GM18951 (cell line): ENCODE data around the gene FAM120B.

Experiments used
- POLR2A ChIP-seq: IDR thresholded peaks from 4 replicates; pipeline ENCODE4 v1.6.1; 2011; ENCODE audit warnings: mild to moderate bottlenecking; ENCODE audit not compliant: insufficient read length, insufficient read depth; ENCODE audit errors: extremely low read depth
- in situ Hi-C: fragments of 300-500 bp; cut with MboI; formaldehyde crosslinking; loops from one replicate; pipeline ENCODE4 v1.12.0; 2022; ENCODE audit warnings: low sequenced_read_pairs, mixed read lengths, inconsistent platforms; ENCODE audit not compliant: unreplicated experiment

Gene FAM120B

DNA sequence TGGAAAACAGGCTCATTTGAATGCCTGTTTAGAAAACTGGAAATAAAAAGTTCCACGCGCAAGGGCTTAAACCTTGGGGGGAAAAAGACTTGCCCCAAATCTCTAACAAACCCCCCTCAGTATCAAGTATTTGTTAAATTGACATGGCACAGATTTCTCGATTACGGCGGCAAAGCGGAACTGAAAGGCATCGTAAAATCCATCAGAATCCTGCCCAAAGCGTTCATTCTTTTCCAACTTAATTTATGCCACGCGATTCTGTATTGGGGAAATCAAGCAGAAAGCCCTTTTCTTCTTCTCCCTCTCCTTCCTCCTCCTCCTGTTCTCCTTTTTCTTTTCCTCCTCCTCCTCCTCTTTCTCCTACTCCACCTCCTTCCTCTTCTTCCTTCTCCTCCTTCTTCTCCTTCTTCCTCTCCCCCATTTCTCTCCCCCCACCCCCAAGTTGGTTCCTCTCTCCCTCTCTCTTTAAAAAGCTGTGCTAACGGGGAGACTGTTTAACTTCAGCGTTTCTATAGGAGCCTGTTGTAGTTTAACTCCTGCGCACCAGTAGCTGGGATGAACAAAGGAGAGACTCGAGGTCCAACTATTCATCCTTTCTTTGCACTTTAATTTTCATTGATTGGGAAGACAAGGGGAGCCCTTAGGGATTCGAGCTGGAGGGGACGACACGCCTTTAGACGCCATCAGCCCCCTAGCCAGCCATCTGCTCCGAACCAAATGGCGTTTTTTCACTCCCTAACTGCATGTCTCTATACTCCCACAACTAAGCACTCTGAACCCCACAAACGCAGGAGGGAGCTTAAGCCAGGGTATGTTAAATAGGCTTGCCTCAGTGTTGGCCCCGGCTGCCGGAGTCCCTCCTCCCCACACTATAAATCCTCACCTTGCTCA is 13.0 kb upstream of the FAM120B start:
- in situ Hi-C loops, result no loop called here

DNA sequence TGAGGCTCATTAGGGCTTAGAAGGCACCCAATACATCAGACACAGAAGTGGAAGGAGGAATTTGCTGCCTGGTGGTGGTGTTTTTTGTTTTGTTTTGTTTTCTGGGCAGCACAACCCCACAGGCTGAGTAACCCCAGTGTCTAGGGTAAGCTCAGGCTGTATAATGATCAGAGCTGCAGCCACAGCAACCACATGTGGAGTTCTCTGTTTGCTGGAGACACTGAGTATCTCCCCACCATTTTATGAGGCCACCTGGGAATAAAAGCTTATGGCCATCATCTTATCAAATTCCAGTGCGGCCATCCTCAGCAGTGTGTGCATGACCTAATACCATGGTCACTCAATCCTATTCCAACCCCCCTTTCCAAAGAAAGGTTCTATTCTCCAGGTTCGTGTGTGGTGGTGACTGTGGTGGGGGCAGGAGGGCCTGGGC is 12.2 kb upstream of the FAM120B start:
- in situ Hi-C loops, result no loop called here
- no peak for TF ChIP-seq POLR2A

More for the DNA sequence above, 13.0 kb upstream of the FAM120B start:
- no peak for TF ChIP-seq POLR2A

DNA sequence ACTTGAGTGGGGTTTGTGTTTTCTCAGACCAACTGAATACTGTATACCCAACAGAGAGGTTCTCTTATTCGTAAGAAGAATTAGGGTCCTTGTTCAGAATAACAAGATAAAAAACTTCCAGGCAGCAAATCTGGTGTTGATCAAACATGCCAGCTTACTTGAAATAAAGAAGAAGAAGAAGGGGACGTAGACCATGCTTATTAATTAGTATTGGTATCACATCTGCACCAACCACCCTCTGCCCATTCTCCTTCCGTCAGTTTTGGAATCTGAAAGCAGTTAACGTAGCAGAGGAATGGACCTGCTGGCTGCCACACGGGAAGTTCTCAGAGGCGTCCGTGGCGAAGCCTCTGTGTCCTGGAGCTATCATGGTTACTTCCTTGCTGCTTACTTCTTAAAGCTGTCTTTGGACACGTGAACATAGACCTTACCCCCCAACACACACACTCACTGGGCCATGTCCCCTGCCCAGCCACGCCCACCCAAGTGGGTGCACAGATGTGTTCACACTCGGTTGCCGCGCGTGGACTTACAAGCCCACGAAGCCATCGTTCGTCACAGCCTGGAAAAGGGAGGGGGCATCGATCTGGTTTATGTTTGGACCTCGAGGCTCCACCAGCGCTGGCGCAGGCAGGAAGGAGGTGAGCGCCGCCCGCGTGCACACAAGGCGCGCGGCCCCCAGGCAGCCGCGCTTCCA is 11.6 kb upstream of the FAM120B start:
- TF ChIP-seq POLR2A, result no peak
- in situ Hi-C loops, result no loop called here

DNA sequence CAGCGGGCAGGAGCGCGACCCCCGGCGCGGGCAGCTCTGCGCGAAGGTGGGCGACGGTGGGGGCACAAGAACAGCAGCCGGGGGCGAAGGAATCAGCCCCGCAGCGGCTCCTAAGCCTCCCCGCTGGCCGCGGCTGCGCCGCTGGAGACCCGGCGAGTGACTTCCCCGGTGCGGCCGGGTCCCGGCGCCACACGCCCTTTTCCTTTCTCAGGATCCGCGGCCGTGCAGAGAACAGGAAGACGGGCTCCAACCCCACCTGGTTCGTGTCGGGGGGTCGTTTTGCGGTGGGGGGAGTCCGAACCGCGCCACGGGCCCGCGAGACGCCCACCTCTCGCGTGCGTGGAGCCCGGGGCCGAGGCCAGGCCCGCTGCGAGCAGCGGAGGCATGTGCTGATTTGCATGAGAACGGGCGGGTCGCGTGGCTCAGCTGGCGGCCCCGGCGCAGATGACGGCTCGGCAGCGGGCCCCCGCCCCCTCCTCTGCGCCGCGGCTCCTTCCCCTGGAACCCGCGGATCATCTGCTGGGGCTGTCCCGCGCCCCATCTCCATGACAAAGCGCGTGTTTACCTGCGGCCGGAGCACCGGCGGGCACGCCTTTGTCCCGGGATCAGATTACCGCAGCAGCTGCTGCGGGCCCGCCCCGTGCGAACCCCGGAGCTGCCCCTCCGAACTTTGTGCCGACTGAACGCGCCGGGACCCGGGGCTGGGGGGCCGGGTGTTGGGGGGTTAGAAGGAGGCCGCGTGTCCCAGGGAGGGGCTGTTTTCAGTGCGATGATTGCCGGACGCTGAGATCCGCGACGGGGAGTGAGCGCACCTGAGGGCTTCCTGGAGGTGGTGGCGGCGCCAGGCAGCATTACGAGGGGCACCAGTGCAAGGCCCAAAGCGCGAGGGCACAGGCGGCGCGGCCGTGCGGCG is 10.8 kb upstream of the FAM120B start:
- in situ Hi-C loops, result no loop called here
- TF ChIP-seq POLR2A, result no peak

GRCh38 chr6:170296423-170296745 is 10.2 kb upstream of the FAM120B start:
- in situ Hi-C loops, result no loop called here
- TF ChIP-seq POLR2A, result no peak

GRCh38 chr6:170296746-170297575 is 9.6 kb upstream of the FAM120B start:
- in situ Hi-C loops, result no loop called here
- no peak for TF ChIP-seq POLR2A

DNA sequence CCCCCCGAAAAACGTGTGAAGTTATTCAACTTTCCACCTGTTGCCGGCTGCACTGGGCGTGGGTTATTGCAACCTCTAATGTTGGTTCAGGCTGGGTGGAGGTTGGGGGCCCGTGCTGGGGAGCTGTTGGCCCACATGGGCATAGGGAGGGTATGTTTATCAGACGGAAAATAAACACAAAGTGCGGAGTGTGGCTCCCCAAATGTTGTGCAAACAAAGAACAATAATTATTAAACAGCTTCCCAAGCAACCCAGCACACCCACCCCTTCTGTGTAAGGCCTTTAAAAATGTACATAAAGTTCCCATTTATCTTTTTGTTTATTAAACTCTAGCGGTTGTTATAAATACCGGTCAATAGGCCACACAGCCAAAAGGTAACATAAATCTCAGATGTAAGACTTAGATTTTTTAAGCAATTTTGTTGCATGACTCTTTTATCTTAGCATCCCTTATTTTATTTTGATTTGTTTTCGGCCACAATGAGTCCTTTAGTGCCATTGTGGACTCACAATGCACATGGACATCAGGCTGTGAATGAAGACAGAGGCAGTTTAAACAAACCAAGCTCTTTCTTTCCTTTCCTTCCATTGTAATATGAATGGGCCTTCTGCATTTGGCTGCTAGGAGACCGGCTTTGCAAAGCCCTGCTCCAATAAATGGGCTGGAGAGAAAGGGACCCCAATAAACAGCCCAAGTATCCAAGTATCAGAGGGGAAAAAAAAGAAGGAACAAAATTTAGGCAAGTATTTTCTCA is 8.8 kb upstream of the FAM120B start:
- in situ Hi-C loops, result no loop called here
- no peak for TF ChIP-seq POLR2A

DNA sequence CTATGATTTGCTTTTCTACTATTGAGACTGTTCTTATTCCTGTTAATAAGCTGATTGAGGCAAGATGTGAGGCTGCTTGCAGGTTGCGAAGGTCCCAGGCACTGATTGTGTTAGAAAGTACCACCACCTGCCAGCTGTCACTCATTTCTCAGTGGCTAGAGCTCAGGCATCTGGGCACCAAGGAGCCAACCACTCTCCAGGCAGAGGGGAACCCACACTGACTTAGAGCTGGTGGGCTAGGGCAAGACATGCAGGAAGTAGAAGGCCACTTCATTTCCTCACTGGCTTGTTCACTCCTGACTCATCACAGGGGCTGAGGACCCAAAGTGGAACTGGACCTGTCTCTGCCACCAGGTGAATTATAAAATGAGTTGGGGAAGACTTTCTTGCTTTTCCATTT is 7.9 kb upstream of the FAM120B start:
- in situ Hi-C loops, result no loop called here
- TF ChIP-seq POLR2A, result no peak

DNA sequence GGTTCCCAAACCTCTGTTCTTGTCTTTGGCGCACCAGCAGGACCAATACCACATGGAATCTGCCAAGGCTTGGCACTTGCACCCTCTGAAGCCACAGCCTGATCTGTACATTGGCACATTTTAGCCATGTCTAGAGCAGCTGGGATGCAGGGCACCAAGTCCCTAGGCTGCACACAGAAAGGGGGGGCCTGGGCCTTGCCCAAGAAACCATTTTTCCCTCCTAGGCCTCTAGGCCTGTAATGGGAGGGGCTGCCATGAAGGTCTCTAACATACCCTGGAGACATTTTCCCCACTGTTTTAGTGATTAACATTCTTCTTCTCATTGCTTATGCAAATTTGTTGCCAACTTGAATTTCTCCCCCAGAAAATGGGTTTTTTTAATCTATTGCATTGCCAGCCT is 5.4 kb upstream of the FAM120B start:
- in situ Hi-C loops, result no loop called here
- no peak for TF ChIP-seq POLR2A

GRCh38 chr6:170305805-170306323 is 694 bp upstream of the FAM120B start:
- no peak for TF ChIP-seq POLR2A
- in situ Hi-C loops, result no loop called here

GRCh38 chr6:170307080-170307545 is 555 bp downstream of the FAM120B start:
- in situ Hi-C loops, result no loop called here
- no peak for TF ChIP-seq POLR2A

GRCh38 chr6:170308761-170309160 is 2.2 kb downstream of the FAM120B start:
- TF ChIP-seq POLR2A, result no peak
- in situ Hi-C loops, result no loop called here

GRCh38 chr6:170311696-170312095 is 5.1 kb downstream of the FAM120B start:
- TF ChIP-seq POLR2A, result no peak
- in situ Hi-C loops, result no loop called here
